Germinal center (tissue), 1 donor: ENCODE data around the gene KLHDC4.
"Not testable (repeated sequence)": the region's sequence is repeated elsewhere in the genome, so short reads cannot be mapped to it uniquely, and the experiment has no call there.

ENCODE experiments used
- DNase-seq: peaks from one replicate; pipeline ENCODE4 v3.0.0; 2012; ENCODE audit warnings: mixed read lengths, low spot score

KLHDC4 gene

DNA sequence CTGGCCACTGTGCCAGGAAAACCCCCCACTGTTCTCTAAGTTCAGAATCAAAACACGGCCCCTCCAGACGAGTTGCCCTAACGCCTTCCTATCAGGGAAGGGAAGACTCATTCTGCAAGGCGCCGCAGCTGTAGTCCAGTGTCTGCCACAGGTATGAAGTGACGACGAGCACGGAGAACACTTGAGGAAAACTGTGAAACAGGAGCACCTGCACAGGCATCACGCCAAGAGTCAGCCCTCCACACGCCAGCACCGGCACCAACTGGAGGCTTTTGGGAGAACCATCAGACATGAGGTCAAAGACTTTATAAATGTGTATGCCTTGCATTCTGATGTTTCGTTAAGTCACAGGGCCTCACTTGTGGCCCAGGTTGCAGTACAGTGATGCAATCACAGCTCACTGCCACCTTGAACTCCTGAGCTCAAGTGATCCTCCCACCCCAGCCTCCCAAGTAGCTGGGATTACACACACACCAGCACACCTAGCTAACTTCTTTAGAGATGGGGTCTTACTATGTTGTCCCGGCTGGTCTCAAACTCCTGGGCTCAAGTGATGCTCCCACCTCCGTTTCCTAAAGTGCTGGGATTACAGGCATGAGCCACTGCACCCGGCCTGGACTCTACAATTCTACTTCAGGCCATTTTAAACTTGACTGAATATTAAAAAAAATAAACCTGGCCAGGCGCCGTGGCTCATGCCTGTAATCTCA lies 22.9 kb downstream of the KLHDC4 start:
- no peak for DNase-seq

DNA sequence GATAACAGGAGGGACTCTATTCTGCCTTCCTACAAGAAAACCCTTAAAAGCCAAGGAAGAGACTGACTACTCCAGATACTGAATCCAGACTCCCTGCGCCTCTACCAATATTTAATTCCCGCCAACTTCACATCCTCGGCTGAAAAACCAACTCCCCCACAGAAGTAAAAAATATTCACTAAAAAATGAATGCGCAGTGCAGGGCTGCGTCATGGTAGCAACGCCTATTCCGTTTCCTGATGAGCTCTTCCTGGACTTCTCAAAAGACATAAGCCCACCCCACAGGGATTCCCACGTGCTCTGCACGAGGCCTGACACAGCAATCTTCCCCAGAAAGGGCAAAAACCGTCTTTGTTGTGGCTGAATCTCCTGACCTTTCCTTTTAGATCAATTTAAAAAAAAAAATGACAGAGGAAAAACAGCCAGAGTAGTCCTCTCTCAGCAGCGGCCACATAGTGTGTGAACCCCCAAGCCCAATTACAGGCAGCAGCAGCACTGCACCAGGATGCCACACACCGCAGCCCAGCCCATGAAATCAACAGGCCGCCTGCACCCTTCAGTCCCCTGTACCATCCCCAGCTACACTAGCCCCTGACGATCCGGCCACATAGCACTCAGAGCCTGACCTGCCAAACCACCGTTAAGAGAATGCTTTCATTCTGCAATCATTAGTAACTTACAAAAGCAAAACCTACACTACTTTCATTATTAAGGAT lies 23.9 kb downstream of the KLHDC4 start:
- DNase-seq, result no peak

GRCh38 chr16:87740909-87741424 lies 24.8 kb downstream of the KLHDC4 start:
- no peak for DNase-seq

GRCh38 chr16:87740441-87740840 lies 25.3 kb downstream of the KLHDC4 start:
- no peak for DNase-seq

DNA sequence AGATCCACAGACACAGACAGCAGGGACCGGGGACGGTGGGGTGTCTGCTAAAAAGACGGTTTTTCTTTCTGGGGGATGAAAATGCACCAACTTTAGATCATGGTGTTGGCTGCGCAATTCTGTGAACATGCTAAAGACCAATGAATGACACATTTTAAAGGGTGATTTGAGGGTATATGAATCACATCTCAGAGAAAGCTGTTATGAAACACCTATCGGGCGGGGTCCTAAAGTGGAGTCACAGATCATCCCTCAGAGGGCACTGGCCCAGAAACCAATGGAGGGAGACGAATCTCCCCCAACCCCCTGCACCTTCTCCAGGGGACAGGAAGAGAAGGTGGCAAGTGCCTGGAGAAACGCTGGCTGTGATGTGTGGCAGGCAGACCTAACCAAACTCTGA lies 26.0 kb downstream of the KLHDC4 start:
- DNase-seq, result no peak

- DNase-seq, result no peak
Observed at GRCh38 chr16:87736008-87736382, 29.8 kb downstream of the KLHDC4 start.

GRCh38 chr16:87735270-87736007 lies 30.3 kb downstream of the KLHDC4 start:
- no peak for DNase-seq

- no peak for DNase-seq
Observed at GRCh38 chr16:87734644-87735043, 31.1 kb downstream of the KLHDC4 start.

- DNase-seq, result no peak
Observed at GRCh38 chr16:87733190-87733589, 32.6 kb downstream of the KLHDC4 start.

- DNase-seq, result no peak
Observed at GRCh38 chr16:87731607-87732006, 34.2 kb downstream of the KLHDC4 start.

- no peak for DNase-seq
Observed at GRCh38 chr16:87729266-87729954, 36.4 kb downstream of the KLHDC4 start.

DNA sequence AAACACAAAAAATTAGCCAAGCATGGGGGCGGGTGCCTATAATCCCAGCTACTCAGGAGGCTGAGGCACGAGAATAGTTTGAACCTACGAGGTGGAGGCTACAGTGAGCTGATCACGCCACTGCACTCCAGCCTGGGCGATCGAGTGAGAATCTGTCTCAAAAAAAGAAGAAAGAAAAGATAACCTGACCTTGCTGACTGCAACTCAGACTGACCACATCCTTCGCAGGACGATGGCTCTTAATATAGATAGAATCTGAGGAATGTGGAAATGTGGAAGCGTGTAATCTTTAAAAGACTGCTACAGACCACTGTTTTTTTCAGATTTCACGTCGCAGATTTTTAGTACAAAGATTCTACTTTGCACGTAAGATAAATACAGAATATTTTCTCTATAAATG lies 37.8 kb downstream of the KLHDC4 start:
- DNase-seq, result no peak

- no peak for DNase-seq
Observed at GRCh38 chr16:87727346-87727745, 38.4 kb downstream of the KLHDC4 start.

DNA sequence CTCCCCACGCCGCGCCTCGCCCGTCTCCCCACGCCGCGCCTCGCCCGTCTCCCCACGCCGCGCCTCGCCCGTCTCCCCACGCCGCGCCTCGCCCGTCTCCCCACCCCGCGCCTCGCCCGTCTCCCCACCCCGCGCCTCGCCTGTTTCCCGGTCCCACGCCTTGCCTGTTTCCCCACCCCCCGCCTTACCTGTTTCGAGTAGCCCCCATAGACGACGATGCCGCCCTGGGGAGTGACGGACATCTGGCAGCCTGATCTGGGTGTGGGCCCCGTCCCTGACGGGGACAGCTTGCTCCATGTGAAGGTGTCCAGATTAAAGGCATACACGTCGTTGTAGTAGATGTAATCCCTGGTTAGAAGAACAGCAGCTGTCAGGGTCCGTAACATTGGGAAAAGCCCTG lies 39.2 kb downstream of the KLHDC4 start:
- not testable (repeated sequence) for DNase-seq

- DNase-seq, result no peak
Observed at GRCh38 chr16:87725596-87726235, 40.1 kb downstream of the KLHDC4 start.

DNA sequence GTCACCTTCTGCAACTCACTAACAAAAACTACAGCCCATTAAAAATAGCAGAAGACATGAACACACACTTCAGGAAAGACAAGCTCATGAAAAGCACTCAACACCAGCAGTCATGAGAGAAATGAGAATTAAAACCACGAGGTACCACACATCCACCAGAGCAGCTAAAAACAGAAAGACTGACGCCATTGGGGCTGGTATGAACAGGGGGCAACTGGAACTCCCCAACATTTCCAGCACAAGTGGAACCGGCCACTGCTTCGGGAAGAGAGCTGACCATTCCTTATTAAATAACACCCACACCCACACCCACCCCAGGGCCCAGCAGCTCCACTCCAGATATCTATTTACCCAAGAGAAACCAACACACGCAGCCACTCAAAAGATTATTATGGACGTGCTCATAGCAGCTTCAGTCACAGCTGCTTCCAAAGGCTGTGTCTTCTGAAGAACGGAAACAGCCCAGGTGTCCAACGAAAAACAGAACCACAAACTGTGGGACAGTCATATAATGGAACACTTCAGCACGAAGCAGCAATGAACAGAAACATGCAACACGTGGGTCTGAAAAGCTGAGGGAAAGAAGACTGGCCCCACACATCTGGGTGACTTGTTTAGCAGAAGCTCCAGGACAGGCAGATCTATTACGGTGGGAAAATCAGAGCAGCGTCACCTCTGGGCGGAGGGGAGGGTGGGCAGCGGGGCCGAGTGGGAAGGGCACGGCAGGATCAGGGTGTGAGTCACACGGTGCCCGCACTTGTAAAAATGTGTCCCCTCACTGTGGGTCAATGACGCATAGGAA lies 41.1 kb downstream of the KLHDC4 start:
- peak; percentile 51 for DNase-seq

DNA sequence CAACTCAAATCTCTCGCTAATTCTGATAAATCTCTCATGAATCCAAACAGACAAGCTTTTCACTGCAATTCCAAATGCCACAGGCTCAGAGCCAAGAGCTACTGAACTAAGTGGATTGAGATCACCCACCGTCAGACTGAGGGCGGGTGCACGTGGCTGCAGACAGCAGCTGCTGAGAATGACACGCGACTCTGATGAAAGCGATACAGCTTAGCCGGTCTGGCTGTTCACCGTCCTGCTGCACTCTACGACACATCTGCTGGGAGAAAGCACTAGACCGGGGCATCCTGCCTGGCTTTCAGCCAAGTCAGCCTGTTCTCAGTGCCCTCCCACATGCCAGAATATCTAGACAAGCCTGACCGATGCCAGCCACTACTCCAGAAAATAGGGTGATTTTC lies 42.6 kb downstream of the KLHDC4 start:
- DNase-seq, result no peak

DNA sequence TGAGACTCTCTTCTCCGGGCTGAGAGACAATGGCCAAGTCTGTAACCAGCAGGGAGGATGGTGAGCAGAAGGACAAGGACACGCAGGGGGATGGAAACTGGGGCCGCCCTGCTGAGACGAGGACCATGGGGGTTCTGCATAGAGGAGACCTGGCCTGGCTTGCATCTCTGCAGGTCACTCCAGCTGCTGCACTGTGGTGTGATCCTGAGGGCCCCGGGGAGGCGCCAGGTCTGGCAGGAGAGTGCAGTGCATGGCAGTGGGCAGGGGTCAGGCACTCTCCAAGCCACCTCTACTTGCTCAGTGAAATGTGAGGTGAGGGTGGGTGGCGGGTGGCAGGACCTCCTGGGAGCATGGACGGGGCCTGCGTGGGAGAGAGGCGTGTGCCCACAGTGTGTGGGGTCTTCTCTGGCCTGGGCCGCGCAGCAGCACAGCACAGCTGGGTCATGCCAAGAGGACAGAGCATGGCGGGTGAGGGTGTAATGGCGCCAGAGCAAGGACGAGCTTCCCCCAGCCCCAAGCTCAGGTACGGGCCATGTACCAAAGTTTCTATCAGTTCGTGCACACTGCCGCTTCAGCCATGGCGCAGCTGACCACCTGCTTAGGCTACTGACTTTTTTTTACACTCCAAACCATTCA lies 43.1 kb downstream of the KLHDC4 start:
- DNase-seq, result no peak

- DNase-seq, result no peak
Observed at GRCh38 chr16:87721622-87722585, 43.9 kb downstream of the KLHDC4 start.
